SK-N-SH (cell line): ENCODE results near the gene RAB17. TPM values are rescaled to one million over a fixed set of nuclear protein-coding genes. Genes with fewer than 3 reads are reported as not detected.

ENCODE experiments used
- CTCF ChIA-PET: fragments of 300-600, 350-600 bp; formaldehyde crosslinking; extraction: SDS; loops from one replicate; lab custom pipeline; 2021; lab: Yijun Ruan, JAX
- POLR2A ChIA-PET: fragments of 350-600 bp; sonication (Branson Sonifier 250); formaldehyde crosslinking; extraction: SDS; loops from one replicate; lab custom pipeline; 2020; ENCODE audit warnings: antibody characterized with exemption, inconsistent platforms; lab: Yijun Ruan, JAX
- DNase-seq: peaks from one replicate; pipeline ENCODE4 v3.0.0; 2012
- H2AFZ ChIP-seq: fragments of 200-600 bp; sonication (generic); 2 replicates; pipeline ENCODE4 v1.8.1; 2016; ENCODE audit warnings: antibody characterized with exemption, mild to moderate bottlenecking, low read depth
- H3F3A ChIP-seq: fragments of 200-600 bp; sonication (generic); replicated peaks from 2 replicates; pipeline ENCODE3; 2016; ENCODE audit warnings: antibody characterized with exemption, mild to moderate bottlenecking; ENCODE audit not compliant: insufficient read depth
- H3K27ac ChIP-seq, 2 experiments: fragments of 200-500 bp in 1 of 2; fragments of 200-600 bp in 1 of 2; sonication (Bioruptor generic) in 1 of 2; sonication (generic), shearing (Covaris generic) in 1 of 2; 2 replicates each; pipeline versions ENCODE4 v1.5.1 to v1.6.1; 2014 to 2016; ENCODE audit warnings: low read depth in 2 of 2, inconsistent platforms in 1 of 2, low read length in 1 of 2, mild to moderate bottlenecking in 1 of 2, mixed read lengths in 1 of 2
- H3K27me3 ChIP-seq: fragments of 200-600 bp; sonication (generic), shearing (Covaris generic); 2 replicates; pipeline ENCODE4 v1.6.1; 2016; ENCODE audit warnings: mixed run types; ENCODE audit not compliant: insufficient read depth
- H3K36me3 ChIP-seq, 2 experiments: fragments of 200-500 bp in 1 of 2; fragments of 200-600 bp in 1 of 2; sonication (Bioruptor generic) in 1 of 2; sonication (generic) in 1 of 2; replicated peaks in 1 of 2; 2 replicates each; pipeline versions ENCODE3 to v1.5.1; 2014 to 2016; ENCODE audit warnings: low read length in 1 of 2, mild to moderate bottlenecking in 1 of 2; ENCODE audit not compliant: insufficient read depth in 2 of 2, control insufficient read depth in 1 of 2
- H3K4me1 ChIP-seq, 2 experiments: fragments of 200-500 bp in 1 of 2; fragments of 200-600 bp in 1 of 2; sonication (Bioruptor generic) in 1 of 2; sonication (generic), shearing (Covaris generic) in 1 of 2; 2 replicates each; pipeline versions ENCODE4 v1.5.1 to v1.6.1; 2014 to 2016; ENCODE audit warnings: low read depth in 1 of 2, low read length in 1 of 2, mixed run types in 1 of 2; ENCODE audit not compliant: insufficient read depth in 2 of 2, control insufficient read depth in 1 of 2
- H3K4me2 ChIP-seq: fragments of 200-600 bp; sonication (generic), shearing (Covaris generic); 2 replicates; pipeline ENCODE4 v1.6.1; 2017; ENCODE audit warnings: mixed run types
- H3K4me3 ChIP-seq, 2 experiments: fragments of 200-500 bp in 1 of 2; fragments of 200-600 bp in 1 of 2; sonication (Bioruptor generic) in 1 of 2; sonication (generic), shearing (Covaris generic) in 1 of 2; 2 replicates each; pipeline versions ENCODE4 v1.5.1 to v1.8.1; 2014 to 2016; ENCODE audit warnings: low read depth in 2 of 2, inconsistent platforms in 1 of 2, low read length in 1 of 2, mild to moderate bottlenecking in 1 of 2, mixed read lengths in 1 of 2, moderate library complexity in 1 of 2
- H3K79me2 ChIP-seq: fragments of 200-600 bp; sonication (generic); 2 replicates; pipeline ENCODE4 v1.8.1; 2017; ENCODE audit warnings: mild to moderate bottlenecking; ENCODE audit not compliant: insufficient read depth
- H3K9ac ChIP-seq: fragments of 200-600 bp; sonication (generic); 2 replicates; pipeline ENCODE4 v1.6.1; 2017; ENCODE audit warnings: mixed run types
- H3K9me2 ChIP-seq: fragments of 200-600 bp; sonication (generic); 2 replicates; pipeline ENCODE4 v1.6.1; 2017; ENCODE audit warnings: mixed run types
- H3K9me3 ChIP-seq: fragments of 200-600 bp; sonication (generic); 2 replicates; pipeline ENCODE4 v1.6.1; 2017; ENCODE audit warnings: mixed run types, mild to moderate bottlenecking, moderate library complexity
- H4K20me1 ChIP-seq: fragments of 200-600 bp; sonication (generic); 2 replicates; pipeline ENCODE4 v1.6.1; 2017; ENCODE audit warnings: mild to moderate bottlenecking, mixed run types; ENCODE audit not compliant: insufficient read depth
- CTCF ChIP-seq: fragments of 200-600 bp; sonication (generic); IDR thresholded peaks from 2 replicates; pipeline ENCODE4 v1.6.1; 2017; ENCODE audit warnings: antibody characterized with exemption, mild to moderate bottlenecking, moderate library complexity
- ELF1 ChIP-seq: IDR thresholded peaks from 2 replicates; pipeline ENCODE4 v1.4.0; 2012
- FOSL2 ChIP-seq: IDR thresholded peaks from 2 replicates; pipeline ENCODE4 v1.4.0; 2012; ENCODE audit warnings: low read depth, mild to moderate bottlenecking, moderate library complexity, borderline replicate concordance
- FOXJ3 ChIP-seq: sonication (generic); formaldehyde crosslinking; IDR thresholded peaks from 2 replicates; pipeline ENCODE4 v1.5.1; 2020; ENCODE audit warnings: mild to moderate bottlenecking, missing genetic modification reagents
- GABPA ChIP-seq: IDR thresholded peaks from 2 replicates; pipeline ENCODE4 v1.4.0; 2012; ENCODE audit warnings: low read depth, mild to moderate bottlenecking
- GATA2 ChIP-seq: sonication (generic); formaldehyde crosslinking; IDR thresholded peaks from 2 replicates; pipeline ENCODE4 v1.5.0; 2020; ENCODE audit warnings: mild to moderate bottlenecking, missing genetic modification reagents
- JUND ChIP-seq: IDR thresholded peaks from 2 replicates; pipeline ENCODE4 v1.4.0; 2012
- MXI1 ChIP-seq: IDR thresholded peaks from 2 replicates; pipeline ENCODE4 v1.6.1; 2012; ENCODE audit warnings: mild to moderate bottlenecking, low read depth, low read length, improper control_type of control experiment
- NFIC ChIP-seq: IDR thresholded peaks from 2 replicates; pipeline ENCODE4 v1.4.0; 2012; ENCODE audit warnings: borderline replicate concordance
- NRF1 ChIP-seq: IDR thresholded peaks from 2 replicates; pipeline ENCODE4 v1.6.1; 2012; ENCODE audit warnings: low read depth, mild to moderate bottlenecking, low read length
- RAD21 ChIP-seq: IDR thresholded peaks from 2 replicates; pipeline ENCODE4 v1.6.1; 2012; ENCODE audit warnings: mild to moderate bottlenecking, low read length
- RCOR1 ChIP-seq: fragments of 150-350 bp; IDR thresholded peaks from 2 replicates; pipeline ENCODE4 v1.6.1; 2017; ENCODE audit warnings: antibody characterized with exemption, low read length
- SIN3A ChIP-seq: IDR thresholded peaks from 2 replicates; pipeline ENCODE4 v1.6.1; 2012; ENCODE audit warnings: low read depth, mild to moderate bottlenecking, low read length, moderate library complexity, borderline replicate concordance
- SMC3 ChIP-seq: IDR thresholded peaks from 2 replicates; pipeline ENCODE4 v1.6.1; 2012; ENCODE audit warnings: low read depth, low read length, improper control_type of control experiment
- YY1 ChIP-seq: IDR thresholded peaks from 2 replicates; pipeline ENCODE4 v1.4.0; 2012; ENCODE audit warnings: low read depth, mild to moderate bottlenecking
- ZBTB33 ChIP-seq: IDR thresholded peaks from 2 replicates; pipeline ENCODE4 v1.4.0; 2012; ENCODE audit warnings: low read depth, borderline replicate concordance
- WGBS: methylation state at CpG from one replicate; pipeline ENCODE4 v1.1.6; 2017; ENCODE audit warnings: low lambda C conversion rate; 5-methylcytosine and 5-hydroxymethylcytosine counted together
- polyA plus RNA-seq, 3 experiments: library from polyadenylated mRNA; depleted of rRNA; stranded (reverse); fragments of >200 nt; gene quantifications; 2 replicates each; pipeline ENCODE4 v1.2.3, GENCODE V29; 2012
- TF ChIP-seq, protein P1 (sequence below): IDR thresholded peaks from 2 replicates; pipeline ENCODE4; 2012

Gene RAB17
- polyA plus RNA-seq, 1 of the 3 experiments (the other 2 are of a cell fraction), result 0.10 TPM

DNA sequence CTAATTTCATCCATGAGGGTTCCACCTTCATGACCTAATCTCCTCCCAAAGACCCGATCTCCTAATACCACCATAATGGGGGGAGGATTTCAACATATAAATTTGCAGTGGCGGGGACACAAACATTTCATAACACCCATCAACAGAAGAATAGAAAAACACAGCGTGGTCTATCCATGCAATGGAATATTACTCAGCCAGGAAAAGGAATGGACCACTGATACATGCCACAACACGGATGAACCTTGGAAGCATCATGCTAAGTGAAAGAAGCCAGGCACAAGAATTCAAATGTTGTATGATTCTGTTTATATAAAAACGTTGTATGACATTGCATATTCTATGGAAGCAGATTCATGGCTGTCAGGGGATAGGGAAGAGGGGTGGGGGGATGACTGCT lies 21.5 kb downstream of the RAB17 start:
- H3K9me2 ChIP-seq, result no peaks in the 10 kb centered on the region
- H3K4me1 ChIP-seq, result peaks cover 6 to 10% of the 10 kb centered on the region in 2 experiments; a peak in 3 of 4 replicates
- no peak overlapping the region for H3K9ac ChIP-seq
- ChIA-PET CTCF (interaction anchor here (3.6 kb wide), 1 partner anchor 56 kb away, joined by 14 read pairs; no protein-coding TSS in a partner anchor), POLR2A (no interaction called here)
- no peak overlapping the region for H2AFZ ChIP-seq
- no peak for DNase-seq
- H3F3A ChIP-seq, result no peaks in the 10 kb centered on the region
- H3K4me3 ChIP-seq, result no peak overlapping the region
- WGBS, result 73% methylated on average over 5 of the region's 5 CpGs
- H3K4me2 ChIP-seq, result no peak overlapping the region
- no peaks in the 10 kb centered on the region for H4K20me1 ChIP-seq
- no peak overlapping the region for H3K27ac ChIP-seq
- TF ChIP-seq SIN3A (no peak), ZBTB33 (no peak), FOXJ3 (CRISPR knock-in tag) (no peak), NFIC (no peak), RCOR1 (no peak), RAD21 (no peak), GABPA (no peak), MXI1 (no peak), NRF1 (no peak), SMC3 (no peak), CTCF (no peak), JUND (no peak), YY1 (no peak), GATA2 (CRISPR knock-in tag) (no peak), FOSL2 (no peak), ELF1 (no peak)
- TF ChIP-seq, protein P1, sequence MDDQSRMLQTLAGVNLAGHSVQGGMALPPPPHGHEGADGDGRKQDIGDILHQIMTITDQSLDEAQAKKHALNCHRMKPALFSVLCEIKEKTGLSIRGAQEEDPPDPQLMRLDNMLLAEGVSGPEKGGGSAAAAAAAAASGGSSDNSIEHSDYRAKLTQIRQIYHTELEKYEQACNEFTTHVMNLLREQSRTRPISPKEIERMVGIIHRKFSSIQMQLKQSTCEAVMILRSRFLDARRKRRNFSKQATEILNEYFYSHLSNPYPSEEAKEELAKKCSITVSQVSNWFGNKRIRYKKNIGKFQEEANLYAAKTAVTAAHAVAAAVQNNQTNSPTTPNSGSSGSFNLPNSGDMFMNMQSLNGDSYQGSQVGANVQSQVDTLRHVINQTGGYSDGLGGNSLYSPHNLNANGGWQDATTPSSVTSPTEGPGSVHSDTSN, result no peak
- H3K36me3 ChIP-seq, result no peaks in the 10 kb centered on the region
- H3K27me3 ChIP-seq, result no peaks in the 10 kb centered on the region
- no peaks in the 10 kb centered on the region for H3K79me2 ChIP-seq
- H3K9me3 ChIP-seq, result no peaks in the 10 kb centered on the region
